Astrocyte of the cerebellum (primary cell): ENCODE data around the gene TMCO4.
A peak's percentile ranks its signal among the peaks of the same experiment; 100 is the strongest.

ENCODE experiments used
- DNase-seq: peaks from one replicate; pipeline ENCODE4 v3.0.0-alpha.2; 2011; ENCODE audit warnings: low read depth
- H3K4me3 ChIP-seq: 2 replicates; pipeline ENCODE4 v1.5.1; 2011; ENCODE audit warnings: mild to moderate bottlenecking, low read depth, low read length, moderate library complexity
- in situ Hi-C: cut with HindIII; loops from 2 replicates; pipeline ENCODE4 v1.10.0; 2017; ENCODE audit warnings: low sequenced_read_pairs
- TF ChIP-seq, protein P1 (sequence below): IDR thresholded peaks from 2 replicates; pipeline ENCODE4 v1.5.1; 2012; ENCODE audit warnings: low read length, low read depth, moderate library complexity, mild to moderate bottlenecking; ENCODE audit errors: missing control alignments

The TMCO4 gene

GRCh38 chr1:19814244-19814661 is 14.5 kb upstream of the TMCO4 start:
- no peak overlapping the region for H3K4me3 ChIP-seq
- TF ChIP-seq, protein P1, sequence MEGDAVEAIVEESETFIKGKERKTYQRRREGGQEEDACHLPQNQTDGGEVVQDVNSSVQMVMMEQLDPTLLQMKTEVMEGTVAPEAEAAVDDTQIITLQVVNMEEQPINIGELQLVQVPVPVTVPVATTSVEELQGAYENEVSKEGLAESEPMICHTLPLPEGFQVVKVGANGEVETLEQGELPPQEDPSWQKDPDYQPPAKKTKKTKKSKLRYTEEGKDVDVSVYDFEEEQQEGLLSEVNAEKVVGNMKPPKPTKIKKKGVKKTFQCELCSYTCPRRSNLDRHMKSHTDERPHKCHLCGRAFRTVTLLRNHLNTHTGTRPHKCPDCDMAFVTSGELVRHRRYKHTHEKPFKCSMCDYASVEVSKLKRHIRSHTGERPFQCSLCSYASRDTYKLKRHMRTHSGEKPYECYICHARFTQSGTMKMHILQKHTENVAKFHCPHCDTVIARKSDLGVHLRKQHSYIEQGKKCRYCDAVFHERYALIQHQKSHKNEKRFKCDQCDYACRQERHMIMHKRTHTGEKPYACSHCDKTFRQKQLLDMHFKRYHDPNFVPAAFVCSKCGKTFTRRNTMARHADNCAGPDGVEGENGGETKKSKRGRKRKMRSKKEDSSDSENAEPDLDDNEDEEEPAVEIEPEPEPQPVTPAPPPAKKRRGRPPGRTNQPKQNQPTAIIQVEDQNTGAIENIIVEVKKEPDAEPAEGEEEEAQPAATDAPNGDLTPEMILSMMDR = no peak
- no peak for DNase-seq
- in situ Hi-C loops = loop anchor here (5.0 kb wide), 1 partner anchor 38 kb away; no protein-coding TSS in a partner anchor

DNA sequence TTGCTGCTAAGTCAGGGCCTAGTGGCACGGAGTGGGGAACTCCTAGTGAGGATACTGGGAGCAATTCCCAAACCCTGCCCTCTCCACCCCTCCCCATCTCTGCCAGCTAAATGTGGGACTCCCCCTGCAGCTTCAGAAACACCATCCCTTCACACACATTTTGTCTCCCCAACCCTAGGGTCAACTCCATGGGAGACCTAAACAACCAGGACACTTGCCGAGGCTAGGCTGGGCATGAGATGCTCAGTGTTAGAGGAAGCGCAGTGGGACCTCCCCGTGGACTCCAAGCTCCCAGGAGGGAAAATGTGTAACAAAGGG is 13.9 kb upstream of the TMCO4 start:
- TF ChIP-seq, protein P1 = no peak
- in situ Hi-C loops = loop anchor here (5.0 kb wide), 1 partner anchor 39 kb away; no protein-coding TSS in a partner anchor

GRCh38 chr1:19812875-19813642 is 13.3 kb upstream of the TMCO4 start:
- DNase-seq = no peak
- TF ChIP-seq, protein P1 = no peak
- in situ Hi-C loops = loop anchor here (5.0 kb wide), 1 partner anchor 39 kb away; no protein-coding TSS in a partner anchor
- H3K4me3 ChIP-seq = no peak overlapping the region

More for the DNA sequence above, 13.9 kb upstream of the TMCO4 start:
- DNase-seq = no peak
- H3K4me3 ChIP-seq = no peak overlapping the region

- in situ Hi-C loops = loop anchor here (5.0 kb wide), 1 partner anchor 41 kb away; no protein-coding TSS in a partner anchor
- DNase-seq = no peak
- no peak overlapping the region for H3K4me3 ChIP-seq
- TF ChIP-seq, protein P1 = peak; percentile 51
These were observed 11.6 kb upstream of the TMCO4 start for GRCh38 chr1:19811206-19811851.

- TF ChIP-seq, protein P1 = no peak
- H3K4me3 ChIP-seq = no peak overlapping the region
- DNase-seq = no peak
- in situ Hi-C loops = no loop called here
These were observed 9.5 kb upstream of the TMCO4 start for GRCh38 chr1:19809044-19809750.

DNA sequence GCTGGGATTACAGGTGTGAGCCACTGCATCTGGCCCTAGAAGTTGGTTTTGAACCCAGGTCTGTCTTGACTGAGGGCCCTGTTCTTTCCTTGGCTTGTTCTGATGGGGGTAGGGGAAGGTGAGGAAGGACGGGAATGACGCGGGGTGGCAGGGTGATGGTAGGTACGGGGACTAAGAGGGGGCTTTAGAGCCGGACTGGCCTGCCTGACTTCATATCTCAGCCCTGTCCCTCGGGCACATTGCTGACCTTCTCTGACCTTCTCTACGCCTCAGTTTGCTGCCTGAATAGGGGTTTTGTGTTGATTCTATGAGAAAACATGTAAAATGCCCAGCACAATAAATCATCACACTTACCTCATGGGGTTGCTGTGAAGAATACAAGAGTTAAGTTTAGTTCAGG is 8.6 kb upstream of the TMCO4 start:
- TF ChIP-seq, protein P1 = no peak
- in situ Hi-C loops = no loop called here
- DNase-seq = no peak
- no peak overlapping the region for H3K4me3 ChIP-seq
